Neural progenitor cell (in vitro differentiated cells): Measurements from ENCODE around the gene MAGI2.

Experiments
- CTCF ChIP-seq: fragments of 200-600 bp; sonication (generic); IDR thresholded peaks from 2 replicates; pipeline ENCODE4 v1.5.1; 2017; ENCODE audit warnings: antibody characterized with exemption, mild to moderate bottlenecking
- EZH2 ChIP-seq: fragments of 200-600 bp; sonication (generic); IDR thresholded peaks from 2 replicates; pipeline ENCODE4 v1.6.1; 2017; ENCODE audit warnings: antibody characterized with exemption, mild to moderate bottlenecking, moderate library complexity

- no peak for TF ChIP-seq EZH2
- no peak for TF ChIP-seq CTCF
Measured at GRCh38 chr7:79244482-79244881, 209.0 kb downstream of the MAGI2 start.
